Measurements from ENCODE around the gene ANKRD11.

GRCh38 chr16:89317101-89317671 lies 173.2 kb downstream of the ANKRD11 start:
- TF ChIP-seq, protein P1, sequence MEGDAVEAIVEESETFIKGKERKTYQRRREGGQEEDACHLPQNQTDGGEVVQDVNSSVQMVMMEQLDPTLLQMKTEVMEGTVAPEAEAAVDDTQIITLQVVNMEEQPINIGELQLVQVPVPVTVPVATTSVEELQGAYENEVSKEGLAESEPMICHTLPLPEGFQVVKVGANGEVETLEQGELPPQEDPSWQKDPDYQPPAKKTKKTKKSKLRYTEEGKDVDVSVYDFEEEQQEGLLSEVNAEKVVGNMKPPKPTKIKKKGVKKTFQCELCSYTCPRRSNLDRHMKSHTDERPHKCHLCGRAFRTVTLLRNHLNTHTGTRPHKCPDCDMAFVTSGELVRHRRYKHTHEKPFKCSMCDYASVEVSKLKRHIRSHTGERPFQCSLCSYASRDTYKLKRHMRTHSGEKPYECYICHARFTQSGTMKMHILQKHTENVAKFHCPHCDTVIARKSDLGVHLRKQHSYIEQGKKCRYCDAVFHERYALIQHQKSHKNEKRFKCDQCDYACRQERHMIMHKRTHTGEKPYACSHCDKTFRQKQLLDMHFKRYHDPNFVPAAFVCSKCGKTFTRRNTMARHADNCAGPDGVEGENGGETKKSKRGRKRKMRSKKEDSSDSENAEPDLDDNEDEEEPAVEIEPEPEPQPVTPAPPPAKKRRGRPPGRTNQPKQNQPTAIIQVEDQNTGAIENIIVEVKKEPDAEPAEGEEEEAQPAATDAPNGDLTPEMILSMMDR (conservative IDR thresholded peaks at IDR 0.05 in 1 of 2, IDR thresholded peaks at IDR 0.05 in 1 of 2; ENCODE audit: low read depth in 1 of 2, low read length in 2 of 2), result no peak
- TF ChIP-seq EZH2 (IDR thresholded peaks at IDR 0.05; ENCODE audit: low read length, missing control alignments), result no peak
